ENCODE measurements around the gene ATP8A2. TPM values are rescaled to one million over a fixed set of nuclear protein-coding genes. Genes with fewer than 3 reads are reported as not detected.

ATP8A2 gene
- polyA plus RNA-seq, 6 donors from 2014 or later, result 0.03 TPM; not detected in 5

DNA sequence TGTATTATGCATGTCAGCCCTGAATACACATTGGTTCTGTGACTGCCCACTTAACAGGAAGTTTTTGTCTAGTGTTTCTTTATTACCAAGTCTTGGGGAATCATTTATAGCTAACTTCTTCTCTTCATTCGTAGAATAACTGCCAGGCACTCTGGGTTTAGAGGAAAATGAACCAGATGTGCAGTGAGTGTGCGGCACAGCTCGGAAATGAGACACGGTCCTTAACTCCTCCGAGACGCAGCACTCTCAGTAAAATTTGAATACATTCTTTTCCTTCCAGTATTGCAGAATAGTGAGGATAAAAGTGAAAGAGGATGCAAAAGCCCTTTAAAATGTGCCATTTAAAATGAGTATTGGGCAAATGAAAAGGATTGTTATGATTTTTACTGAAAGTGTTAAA, 29.2 kb downstream of the ATP8A2 start:
- peaks cover 0 to 18% (median 3%) of the 10 kb centered on the region in 7 donors for H3K9me3 Mint-ChIP-seq
- H3K4me1 Mint-ChIP-seq, result peaks cover 0 to 5% (median 0%) of the 10 kb centered on the region in 3 donors
- H3K27ac Mint-ChIP-seq, result no peak overlapping the region
- peaks cover 24 to 41% (median 33%) of the 10 kb centered on the region in 3 donors for H3K27me3 Mint-ChIP-seq
- peaks cover 0 to 14% of the 10 kb centered on the region in 2 donors for H3K36me3 Mint-ChIP-seq
- ATAC-seq (ENCODE audit: low read depth in 2 of 2) (no peak), DNase-seq (no peak)
- no peak overlapping the region for H3K4me3 Mint-ChIP-seq

DNA sequence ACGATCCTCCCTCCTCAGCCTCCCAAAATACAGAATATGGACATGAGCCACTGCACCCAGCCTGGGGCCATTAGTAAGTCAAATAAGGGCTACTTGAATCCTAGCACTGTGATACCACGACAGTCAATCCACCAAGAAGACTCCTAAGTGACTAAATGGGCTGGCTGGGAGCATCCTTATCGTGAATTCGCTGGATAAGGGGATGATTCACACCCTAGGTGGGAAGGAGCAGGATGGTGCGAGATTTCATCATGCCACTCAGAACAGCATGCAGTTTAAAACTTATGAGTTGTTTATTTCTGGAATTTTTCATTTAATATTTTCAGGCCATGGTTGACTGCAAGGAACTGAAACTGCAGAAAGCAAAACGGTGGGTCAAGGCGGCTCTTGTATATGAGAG, 30.2 kb downstream of the ATP8A2 start:
- peaks cover 0 to 18% (median 2%) of the 10 kb centered on the region in 7 donors for H3K9me3 Mint-ChIP-seq
- H3K27ac Mint-ChIP-seq, result no peak overlapping the region
- H3K4me3 Mint-ChIP-seq, result no peak overlapping the region
- H3K4me1 Mint-ChIP-seq, result peaks cover 0 to 5% (median 0%) of the 10 kb centered on the region in 3 donors
- peaks cover 25 to 42% (median 33%) of the 10 kb centered on the region in 3 donors for H3K27me3 Mint-ChIP-seq
- peaks cover 0 to 14% of the 10 kb centered on the region in 2 donors for H3K36me3 Mint-ChIP-seq
- ATAC-seq (ENCODE audit: low read depth in 2 of 2), result no peak
- no peak for DNase-seq

DNA sequence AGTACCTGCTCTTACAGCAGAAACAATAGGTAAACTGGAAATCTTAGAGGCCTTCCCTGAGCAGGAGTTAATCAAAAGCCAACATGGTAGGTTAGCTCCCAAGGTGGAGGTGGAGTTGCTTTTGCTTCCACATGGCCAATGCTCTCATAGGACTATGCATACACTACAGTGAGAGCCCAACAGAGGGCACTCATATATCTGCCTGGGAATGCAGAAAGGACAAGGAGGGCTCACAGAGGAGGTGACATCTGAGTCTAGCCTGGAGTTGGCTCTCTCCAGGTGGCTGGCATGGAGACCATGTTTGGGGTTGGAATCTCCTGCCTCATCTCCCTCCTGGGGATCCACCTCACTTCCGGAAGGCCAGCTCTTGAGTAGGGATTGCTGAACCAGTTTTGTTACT, 34.6 kb downstream of the ATP8A2 start:
- peaks cover 0 to 12% (median 2%) of the 10 kb centered on the region in 7 donors for H3K9me3 Mint-ChIP-seq

GRCh38 chr13:25409938-25410337, 38.2 kb downstream of the ATP8A2 start:
- peaks cover 0 to under 1% of the 10 kb centered on the region in 2 donors for H3K36me3 Mint-ChIP-seq
- H3K27ac Mint-ChIP-seq, result no peak overlapping the region
- no peak overlapping the region for H3K4me3 Mint-ChIP-seq

More for the DNA sequence above, 34.6 kb downstream of the ATP8A2 start:
- Mint-ChIP-seq H3K36me3 (peaks cover 0 to 14% of the 10 kb centered on the region in 2 donors), H3K27ac (no peak overlapping the region), H3K4me1 (peaks cover 0 to 5% (median 0%) of the 10 kb centered on the region in 3 donors), H3K27me3 (peaks cover 14 to 32% (median 26%) of the 10 kb centered on the region in 3 donors), H3K4me3 (no peak overlapping the region)
- DNase-seq, result no peak
- ATAC-seq (ENCODE audit: low read depth in 2 of 2), result no peak

GRCh38 chr13:25415241-25415640, 43.5 kb downstream of the ATP8A2 start:
- H3K36me3 Mint-ChIP-seq, result no peaks in the 10 kb centered on the region
- ATAC-seq (ENCODE audit: low read depth in 2 of 2), result no peak
- no peaks in the 10 kb centered on the region for H3K4me1 Mint-ChIP-seq
- DNase-seq, result no peak
- no peak overlapping the region for H3K4me3 Mint-ChIP-seq
- H3K9me3 Mint-ChIP-seq, result peaks cover 0 to 5% (median 3%) of the 10 kb centered on the region in 7 donors
- peaks cover 25 to 32% (median 28%) of the 10 kb centered on the region in 3 donors for H3K27me3 Mint-ChIP-seq
- no peak overlapping the region for H3K27ac Mint-ChIP-seq

More at GRCh38 chr13:25409938-25410337, 38.2 kb downstream of the ATP8A2 start:
- peaks cover 0 to 5% (median 2%) of the 10 kb centered on the region in 7 donors for H3K9me3 Mint-ChIP-seq
- peaks cover 8 to 15% (median 13%) of the 10 kb centered on the region in 3 donors for H3K27me3 Mint-ChIP-seq
- ATAC-seq (ENCODE audit: low read depth in 2 of 2) (no peak), DNase-seq (no peak)
- no peaks in the 10 kb centered on the region for H3K4me1 Mint-ChIP-seq

DNA sequence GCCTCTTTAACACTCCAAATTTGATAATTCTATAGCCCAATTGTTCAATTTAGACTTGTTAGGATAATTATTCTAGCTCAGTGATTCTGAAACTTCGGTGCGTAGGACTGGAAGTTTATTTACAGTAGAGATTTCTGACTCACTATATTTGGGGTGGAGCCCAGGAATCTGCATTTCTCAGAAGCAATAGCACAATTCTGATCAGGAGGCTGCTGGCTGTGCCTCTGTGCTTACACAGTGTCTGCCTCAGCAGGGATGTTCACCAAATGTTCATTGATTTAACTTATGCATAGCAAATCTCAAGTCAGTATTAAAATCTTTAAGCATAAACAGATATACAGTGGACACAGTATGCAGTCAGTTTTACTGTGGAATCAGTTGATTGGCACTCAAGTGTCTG, 45.8 kb downstream of the ATP8A2 start:
- Mint-ChIP-seq H3K27me3 (peaks cover 25 to 32% (median 28%) of the 10 kb centered on the region in 3 donors), H3K36me3 (no peaks in the 10 kb centered on the region), H3K4me1 (no peaks in the 10 kb centered on the region)

DNA sequence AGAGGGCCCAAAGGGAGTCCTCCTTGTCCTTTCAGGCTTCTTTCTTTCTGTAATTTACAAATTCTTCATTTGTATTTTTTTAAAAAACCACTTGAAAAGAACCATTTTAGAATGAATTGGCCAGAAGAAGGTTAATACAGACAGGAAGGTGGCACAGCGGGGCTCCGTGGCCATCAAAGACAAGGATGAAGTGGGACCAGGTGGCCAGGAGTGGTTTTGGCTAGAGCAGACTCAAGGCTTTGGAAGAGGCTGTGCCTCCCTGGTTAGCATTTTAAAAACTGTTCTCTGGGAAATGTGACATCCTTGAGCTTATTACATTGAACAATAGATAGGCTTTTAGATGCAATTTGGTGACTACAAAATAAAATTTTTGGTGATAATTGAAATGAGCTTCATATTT, 48.4 kb downstream of the ATP8A2 start:
- no peak overlapping the region for H3K4me3 Mint-ChIP-seq
- H3K4me1 Mint-ChIP-seq, result no peaks in the 10 kb centered on the region
- no peak overlapping the region for H3K27ac Mint-ChIP-seq
- H3K36me3 Mint-ChIP-seq, result no peaks in the 10 kb centered on the region
- no peak for DNase-seq
- ATAC-seq (ENCODE audit: low read depth in 2 of 2), result no peak
- H3K27me3 Mint-ChIP-seq, result peaks cover 20 to 39% (median 21%) of the 10 kb centered on the region in 3 donors
- H3K9me3 Mint-ChIP-seq, result peaks cover 0 to 2% (median 0%) of the 10 kb centered on the region in 7 donors

More for the DNA sequence above, 45.8 kb downstream of the ATP8A2 start:
- no peak overlapping the region for H3K27ac Mint-ChIP-seq
- DNase-seq, result no peak
- peaks cover 0 to 2% (median 0%) of the 10 kb centered on the region in 7 donors for H3K9me3 Mint-ChIP-seq
- ATAC-seq (ENCODE audit: low read depth in 2 of 2), result no peak
- H3K4me3 Mint-ChIP-seq, result no peak overlapping the region

- no peaks in the 10 kb centered on the region for H3K36me3 Mint-ChIP-seq
- peaks cover 0 to 6% (median 0%) of the 10 kb centered on the region in 7 donors for H3K9me3 Mint-ChIP-seq
- DNase-seq (no peak), ATAC-seq (ENCODE audit: low read depth in 2 of 2) (no peak)
- H3K27me3 Mint-ChIP-seq, result peaks cover 12 to 30% (median 17%) of the 10 kb centered on the region in 3 donors
- H3K4me1 Mint-ChIP-seq, result no peaks in the 10 kb centered on the region
- no peak overlapping the region for H3K4me3 Mint-ChIP-seq
- no peak overlapping the region for H3K27ac Mint-ChIP-seq
Observed at GRCh38 chr13:25421612-25422011, 49.8 kb downstream of the ATP8A2 start.

DNA sequence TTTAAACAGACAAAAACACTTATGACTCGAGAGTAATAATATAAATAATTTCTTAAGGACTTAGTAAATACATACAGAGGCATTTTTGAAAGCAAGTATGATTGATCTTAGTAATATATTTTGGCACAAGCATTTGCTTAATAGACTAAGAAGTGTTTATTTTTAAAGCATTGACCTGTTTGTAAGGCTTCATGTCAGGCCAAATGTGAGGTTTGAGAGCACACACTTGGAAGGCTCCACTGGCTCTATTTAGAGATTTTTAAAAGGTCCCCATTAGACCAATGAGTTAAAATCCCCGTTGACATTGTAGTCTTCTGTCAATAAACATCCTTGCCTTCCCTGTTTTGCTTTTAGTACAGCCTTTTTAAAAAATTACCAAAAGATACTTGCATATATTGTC, 50.4 kb downstream of the ATP8A2 start:
- Mint-ChIP-seq H3K4me1 (no peaks in the 10 kb centered on the region), H3K27ac (no peak overlapping the region), H3K27me3 (peaks cover 8 to 30% (median 11%) of the 10 kb centered on the region in 3 donors), H3K9me3 (peaks cover 0 to 6% (median 0%) of the 10 kb centered on the region in 7 donors), H3K36me3 (no peaks in the 10 kb centered on the region), H3K4me3 (no peak overlapping the region)
- no peak for DNase-seq
- no peak for ATAC-seq (ENCODE audit: low read depth in 2 of 2)

- peaks cover 0 to 8% (median 5%) of the 10 kb centered on the region in 7 donors for H3K9me3 Mint-ChIP-seq
- peaks cover 2 to 15% (median 2%) of the 10 kb centered on the region in 3 donors for H3K27me3 Mint-ChIP-seq
- no peaks in the 10 kb centered on the region for H3K4me1 Mint-ChIP-seq
- no peak overlapping the region for H3K27ac Mint-ChIP-seq
- no peak for ATAC-seq (ENCODE audit: low read depth in 2 of 2)
- no peaks in the 10 kb centered on the region for H3K36me3 Mint-ChIP-seq
- H3K4me3 Mint-ChIP-seq, result no peak overlapping the region
- DNase-seq, result no peak
Observed at GRCh38 chr13:25423831-25424230, 52.1 kb downstream of the ATP8A2 start.

DNA sequence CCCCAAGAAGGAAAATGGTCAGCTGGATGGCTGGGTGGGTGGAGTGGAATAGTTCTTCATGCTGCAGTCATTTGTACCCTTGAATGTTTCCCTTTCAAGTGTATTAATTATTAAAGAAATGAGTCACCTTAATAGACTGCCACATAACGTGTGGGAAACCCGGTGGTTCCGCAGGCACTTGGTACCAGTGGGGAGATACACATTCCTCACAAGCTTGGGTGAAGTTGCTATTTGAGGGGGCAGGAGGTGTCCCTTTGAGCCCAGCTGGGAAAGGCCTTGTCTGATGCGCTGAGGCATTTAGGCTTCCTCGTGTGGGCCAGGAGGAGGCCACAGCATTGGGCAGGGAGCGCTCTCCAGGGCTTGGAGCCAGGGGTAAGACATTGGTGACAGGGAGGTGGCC, 57.7 kb downstream of the ATP8A2 start:
- no peak overlapping the region for H3K27ac Mint-ChIP-seq
- H3K27me3 Mint-ChIP-seq, result peaks cover 0 to under 1% (median under 1%) of the 10 kb centered on the region in 3 donors
- H3K36me3 Mint-ChIP-seq, result no peaks in the 10 kb centered on the region
- no peak for DNase-seq
- no peaks in the 10 kb centered on the region for H3K4me1 Mint-ChIP-seq
- ATAC-seq (ENCODE audit: low read depth in 2 of 2), result no peak
- H3K4me3 Mint-ChIP-seq, result no peak overlapping the region
- peaks cover 0 to 12% (median 5%) of the 10 kb centered on the region in 7 donors for H3K9me3 Mint-ChIP-seq

DNA sequence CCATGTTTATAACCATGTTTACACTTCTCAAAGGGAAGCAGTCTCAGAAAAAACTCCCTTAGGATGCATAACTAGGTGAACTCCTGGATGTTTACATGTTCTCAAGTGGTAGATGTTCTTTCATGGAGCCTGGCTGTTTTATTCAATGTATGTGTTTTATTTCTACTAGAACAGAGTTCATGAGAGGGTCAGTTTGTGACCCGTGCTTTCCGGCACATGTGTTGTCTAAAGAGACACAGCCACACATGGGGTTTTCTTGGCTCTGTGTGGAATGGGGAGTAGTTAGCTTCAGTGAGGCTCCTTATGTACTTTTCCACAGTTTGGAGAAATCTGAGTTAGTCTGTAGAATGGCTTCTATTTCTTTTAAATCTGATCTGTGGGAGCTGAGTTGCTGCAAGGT, 60.9 kb downstream of the ATP8A2 start:
- H3K27me3 Mint-ChIP-seq, result peaks cover 4 to 16% (median 9%) of the 10 kb centered on the region in 3 donors
- H3K4me1 Mint-ChIP-seq, result no peaks in the 10 kb centered on the region
- no peak overlapping the region for H3K27ac Mint-ChIP-seq
- ATAC-seq (ENCODE audit: low read depth in 2 of 2), result no peak
- H3K4me3 Mint-ChIP-seq, result no peak overlapping the region
- H3K9me3 Mint-ChIP-seq, result peaks cover 0 to 9% (median 4%) of the 10 kb centered on the region in 7 donors
- DNase-seq, result no peak
- H3K36me3 Mint-ChIP-seq, result no peaks in the 10 kb centered on the region

- peaks cover 13 to 41% (median 28%) of the 10 kb centered on the region in 3 donors for H3K27me3 Mint-ChIP-seq
Observed at GRCh38 chr13:25440061-25440460, 68.3 kb downstream of the ATP8A2 start.

GRCh38 chr13:25446261-25446660, 74.5 kb downstream of the ATP8A2 start:
- Mint-ChIP-seq H3K27ac (no peak overlapping the region), H3K27me3 (peaks cover 10 to 29% (median 26%) of the 10 kb centered on the region in 3 donors), H3K36me3 (no peaks in the 10 kb centered on the region), H3K4me3 (no peak overlapping the region), H3K4me1 (no peaks in the 10 kb centered on the region), H3K9me3 (peaks cover 0 to 17% (median 7%) of the 10 kb centered on the region in 7 donors)
- ATAC-seq (ENCODE audit: low read depth in 2 of 2), result no peak
- DNase-seq, result no peak

More at GRCh38 chr13:25440061-25440460, 68.3 kb downstream of the ATP8A2 start:
- ATAC-seq (ENCODE audit: low read depth in 2 of 2) (no peak), DNase-seq (no peak)
- H3K27ac Mint-ChIP-seq, result no peak overlapping the region
- peaks cover 0 to 6% (median 0%) of the 10 kb centered on the region in 7 donors for H3K9me3 Mint-ChIP-seq
- peaks cover 0 to 9% (median 8%) of the 10 kb centered on the region in 3 donors for H3K4me1 Mint-ChIP-seq
- H3K4me3 Mint-ChIP-seq, result no peak overlapping the region
- no peaks in the 10 kb centered on the region for H3K36me3 Mint-ChIP-seq

Measured in naive B cell (primary cell).